Activated CD4-positive, CD25-positive, alpha-beta regulatory T cell (primary cell): ENCODE measurements around the gene TWF2.

Experiments
- DNase-seq, 4 experiments: peaks; one replicate each; lab custom pipeline; 2025; lab: John Stamatoyannopoulos, UW

The TWF2 gene

DNA sequence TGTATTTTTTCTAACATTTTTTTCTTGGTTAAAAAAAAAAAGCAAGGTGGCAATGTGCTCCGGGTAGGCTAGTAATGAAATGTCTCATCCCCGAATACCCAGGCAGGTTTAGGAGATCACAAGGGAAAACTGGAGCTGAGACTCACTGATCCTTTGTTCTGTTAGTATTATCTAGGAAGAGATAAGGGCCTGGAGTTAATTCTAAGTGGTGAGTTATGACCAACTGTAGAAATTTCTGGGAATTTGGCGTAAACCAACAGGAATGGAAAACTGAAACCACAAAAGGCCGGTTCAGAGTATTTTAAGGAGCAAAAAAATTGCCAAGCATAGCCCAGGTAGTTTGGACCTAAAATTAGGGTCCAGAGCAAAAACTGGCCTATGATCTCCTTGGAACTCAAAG is 19.0 kb upstream of the TWF2 start:
- DNase-seq = no peak

DNA sequence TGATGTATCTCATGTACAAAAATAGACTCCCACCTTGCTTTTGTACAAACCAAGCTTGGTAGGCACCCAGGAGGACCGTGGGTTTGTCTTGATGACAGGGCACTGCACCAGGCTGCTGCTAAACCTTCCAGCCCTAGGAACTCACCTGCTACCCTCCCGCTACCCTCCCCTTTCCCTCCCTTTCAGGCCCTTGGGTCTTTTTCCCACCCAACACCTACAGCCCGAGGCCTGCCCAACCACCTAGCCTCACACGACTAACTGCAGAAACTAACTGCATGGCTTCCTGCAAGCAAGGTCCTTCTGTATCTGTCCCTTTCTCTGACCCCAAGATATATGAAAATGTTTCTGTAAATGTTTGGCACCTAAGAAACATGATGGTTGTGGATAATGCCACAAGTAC is 17.7 kb upstream of the TWF2 start:
- no peak for DNase-seq

GRCh38 chr3:52256159-52256558 is 17.2 kb upstream of the TWF2 start:
- no peak for DNase-seq

- DNase-seq = no peak
Observed at GRCh38 chr3:52254608-52255007, 15.7 kb upstream of the TWF2 start.

DNA sequence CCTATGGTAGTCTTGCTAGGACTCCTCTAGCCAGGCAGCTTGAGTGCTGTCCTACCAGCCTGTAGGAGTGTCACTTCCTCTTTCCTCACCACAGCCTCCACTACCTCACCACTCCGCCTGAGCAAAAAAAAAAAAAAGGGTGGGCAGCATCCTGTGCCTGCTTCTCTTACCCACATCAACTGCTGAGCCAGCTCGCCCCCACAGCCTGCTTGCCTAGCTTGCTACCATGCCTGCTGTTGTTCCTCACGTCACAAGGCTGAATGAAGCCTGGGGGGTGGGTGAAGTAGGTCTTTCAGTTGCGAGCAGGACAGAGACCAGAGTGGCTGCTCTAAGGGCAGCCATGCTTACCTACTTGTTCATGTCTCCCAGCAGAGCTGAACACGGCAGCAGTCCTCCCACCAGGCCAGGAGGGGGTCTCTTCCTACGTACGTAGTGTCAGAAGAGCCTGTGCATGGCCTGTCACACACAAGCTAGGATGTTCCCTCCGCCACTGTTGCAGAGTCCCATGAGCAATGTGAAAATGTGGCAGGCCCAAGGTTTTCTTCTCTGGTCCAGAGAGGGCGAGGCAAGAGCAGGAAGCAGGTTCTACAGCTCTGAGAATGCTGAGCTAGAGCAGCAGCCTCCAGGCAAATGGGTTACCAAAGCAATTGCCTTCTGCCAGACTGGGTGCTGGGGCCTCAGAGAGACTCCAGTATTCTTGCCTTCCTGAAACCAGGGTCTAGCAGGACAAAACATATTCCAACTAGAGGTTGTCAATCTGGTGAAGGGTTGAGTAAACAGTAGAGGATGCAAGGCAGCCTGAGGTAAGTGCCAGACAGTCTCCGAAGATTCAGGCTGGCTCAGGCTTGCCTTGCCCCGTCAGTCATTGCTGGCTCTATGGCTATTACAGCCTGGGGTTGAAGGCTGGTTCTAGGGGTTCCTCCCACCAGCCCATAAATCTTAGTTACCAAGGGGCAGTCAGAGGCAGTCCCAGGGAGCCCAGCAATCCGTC is 14.7 kb upstream of the TWF2 start:
- DNase-seq = peak; percentile 32 to 67 (median 51)

GRCh38 chr3:52250122-52250521 is 11.2 kb upstream of the TWF2 start:
- DNase-seq = no peak

DNA sequence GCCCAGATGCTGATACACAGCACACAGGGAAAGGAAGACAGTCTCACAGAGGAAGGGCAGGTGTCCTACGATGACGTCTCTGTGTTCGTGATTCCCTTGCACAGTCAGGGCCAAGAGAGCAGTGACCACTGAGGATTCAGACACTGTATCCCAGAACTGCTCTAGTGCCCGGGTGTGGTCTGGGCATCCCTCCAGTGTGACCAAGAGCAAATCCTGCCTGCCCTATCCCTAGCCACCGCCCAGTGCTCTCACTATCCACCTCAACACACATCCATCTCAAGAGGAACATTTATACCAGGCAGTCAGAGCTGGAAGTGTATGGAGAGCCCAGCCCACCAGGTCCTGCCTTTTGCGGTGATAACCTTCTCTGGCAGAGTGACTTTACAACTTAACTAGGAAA is 10.7 kb upstream of the TWF2 start:
- no peak for DNase-seq

DNA sequence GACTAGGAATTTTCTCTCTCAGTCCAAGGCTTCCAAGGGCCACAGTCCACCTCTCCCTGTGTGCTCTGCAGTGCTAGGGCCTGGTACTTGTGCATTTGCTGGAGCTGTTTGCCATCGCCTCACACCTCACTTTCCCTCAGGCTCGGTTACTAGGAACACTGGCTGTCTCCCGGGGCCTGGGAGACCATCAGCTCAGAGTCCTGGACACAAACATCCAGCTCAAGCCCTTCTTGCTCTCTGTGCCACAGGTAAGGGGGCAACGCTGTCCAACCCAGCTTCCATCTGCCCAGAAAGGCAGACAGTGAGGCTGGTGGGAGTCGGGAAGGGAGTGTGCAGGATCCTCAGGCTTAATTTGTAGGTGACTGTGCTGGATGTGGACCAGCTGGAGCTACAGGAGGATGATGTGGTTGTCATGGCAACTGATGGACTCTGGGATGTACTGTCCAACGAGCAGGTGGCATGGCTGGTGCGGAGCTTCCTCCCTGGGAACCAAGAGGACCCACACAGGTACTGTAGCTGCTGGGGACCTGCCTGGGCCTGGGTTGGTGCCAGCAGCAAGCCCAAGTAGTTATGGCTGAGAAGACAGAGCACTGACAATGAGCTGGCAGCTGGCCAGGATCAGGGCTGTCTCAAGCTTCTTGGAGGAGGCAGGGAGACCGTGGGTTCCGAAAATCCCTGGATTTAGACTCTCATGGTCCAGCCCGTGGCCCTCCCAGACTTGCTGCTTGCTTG is 10.0 kb upstream of the TWF2 start:
- no peak for DNase-seq

DNA sequence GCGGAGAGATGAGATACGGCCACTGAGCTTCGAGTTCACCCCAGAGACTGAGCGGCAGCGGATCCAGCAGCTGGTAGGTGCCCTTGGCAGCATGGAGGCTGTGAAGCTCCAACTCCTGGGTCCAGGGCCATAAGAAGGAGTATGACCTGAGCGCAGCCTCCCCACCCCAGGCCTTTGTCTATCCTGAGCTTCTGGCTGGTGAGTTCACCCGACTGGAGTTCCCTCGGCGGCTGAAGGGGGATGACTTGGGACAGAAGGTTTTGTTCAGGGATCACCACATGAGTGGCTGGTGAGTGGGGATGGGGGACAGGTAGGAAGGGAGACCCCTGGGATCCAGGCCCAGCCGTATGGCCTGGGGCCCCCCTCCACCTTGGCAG is 9.2 kb upstream of the TWF2 start:
- DNase-seq = no peak

- no peak for DNase-seq
Observed at GRCh38 chr3:52247409-52248164, 8.6 kb upstream of the TWF2 start.

GRCh38 chr3:52246728-52247408 is 7.9 kb upstream of the TWF2 start:
- no peak for DNase-seq

DNA sequence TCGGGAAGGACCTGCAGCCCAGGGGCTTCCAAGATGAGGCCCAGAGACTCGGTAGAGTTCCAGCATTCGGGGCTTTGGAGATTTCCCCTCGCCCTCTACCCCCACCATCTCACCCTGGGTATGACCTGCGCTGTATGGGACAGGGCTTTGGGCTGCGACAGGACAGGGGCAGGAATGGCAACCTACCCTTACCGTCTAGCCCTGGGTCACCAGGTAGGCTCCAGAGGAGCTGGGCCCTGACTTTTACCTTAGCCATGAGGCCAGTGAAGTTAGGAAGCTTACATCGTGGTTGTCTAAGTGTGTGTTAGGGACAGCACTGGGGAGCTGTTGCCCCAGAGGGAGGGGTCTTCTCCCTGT is 7.3 kb upstream of the TWF2 start:
- DNase-seq = no peak

DNA sequence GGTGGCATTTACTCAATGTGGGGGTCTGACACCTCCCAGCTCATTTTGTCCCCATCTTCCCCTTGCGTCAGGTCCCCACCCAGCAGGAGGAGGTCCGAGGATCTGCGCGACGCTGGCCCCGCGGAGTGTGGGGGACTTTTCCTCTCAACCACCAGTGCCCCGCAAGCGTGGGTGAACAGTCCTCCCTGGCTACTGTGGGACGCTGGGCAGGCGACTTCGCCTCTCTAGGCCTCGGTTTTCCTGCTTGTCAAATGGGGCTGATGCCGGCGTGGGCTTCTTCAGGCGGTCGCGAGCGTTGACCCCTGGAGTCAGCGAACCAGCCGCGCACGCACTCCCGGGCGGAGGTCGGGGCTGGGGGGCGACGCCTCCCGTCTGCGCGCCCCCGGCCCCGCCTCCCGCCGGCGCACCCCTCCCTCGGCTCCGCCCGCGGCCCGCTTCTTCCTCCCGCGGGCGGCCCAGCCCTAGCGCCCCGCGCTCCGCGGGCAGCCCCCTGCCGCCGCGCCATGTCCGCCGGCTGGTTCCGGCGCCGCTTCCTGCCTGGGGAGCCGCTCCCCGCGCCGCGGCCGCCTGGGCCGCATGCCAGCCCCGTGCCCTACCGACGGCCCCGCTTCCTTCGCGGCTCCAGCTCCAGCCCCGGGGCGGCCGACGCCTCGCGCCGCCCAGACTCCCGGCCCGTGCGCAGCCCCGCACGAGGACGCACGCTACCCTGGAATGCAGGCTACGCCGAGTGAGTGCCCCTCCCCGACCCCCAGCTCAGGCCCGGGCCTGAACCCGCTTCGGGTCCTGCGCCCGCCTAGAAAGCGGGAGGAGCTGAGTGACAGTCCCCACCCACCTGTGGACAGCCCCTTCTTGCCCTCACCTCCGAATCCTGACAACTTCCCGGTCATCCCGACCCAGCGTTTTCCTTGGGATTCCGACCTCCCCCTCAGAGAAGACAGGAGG is 6.6 kb upstream of the TWF2 start, which contains the start of gene PPM1M:
Gene PPM1M (plus strand): TSS at position 438 of the 942 bp plus-strand sequence. CDS start 66 bp downstream, at position 504.
- DNase-seq = peak in 2 of 4 experiments; percentile 49 to 55

DNA sequence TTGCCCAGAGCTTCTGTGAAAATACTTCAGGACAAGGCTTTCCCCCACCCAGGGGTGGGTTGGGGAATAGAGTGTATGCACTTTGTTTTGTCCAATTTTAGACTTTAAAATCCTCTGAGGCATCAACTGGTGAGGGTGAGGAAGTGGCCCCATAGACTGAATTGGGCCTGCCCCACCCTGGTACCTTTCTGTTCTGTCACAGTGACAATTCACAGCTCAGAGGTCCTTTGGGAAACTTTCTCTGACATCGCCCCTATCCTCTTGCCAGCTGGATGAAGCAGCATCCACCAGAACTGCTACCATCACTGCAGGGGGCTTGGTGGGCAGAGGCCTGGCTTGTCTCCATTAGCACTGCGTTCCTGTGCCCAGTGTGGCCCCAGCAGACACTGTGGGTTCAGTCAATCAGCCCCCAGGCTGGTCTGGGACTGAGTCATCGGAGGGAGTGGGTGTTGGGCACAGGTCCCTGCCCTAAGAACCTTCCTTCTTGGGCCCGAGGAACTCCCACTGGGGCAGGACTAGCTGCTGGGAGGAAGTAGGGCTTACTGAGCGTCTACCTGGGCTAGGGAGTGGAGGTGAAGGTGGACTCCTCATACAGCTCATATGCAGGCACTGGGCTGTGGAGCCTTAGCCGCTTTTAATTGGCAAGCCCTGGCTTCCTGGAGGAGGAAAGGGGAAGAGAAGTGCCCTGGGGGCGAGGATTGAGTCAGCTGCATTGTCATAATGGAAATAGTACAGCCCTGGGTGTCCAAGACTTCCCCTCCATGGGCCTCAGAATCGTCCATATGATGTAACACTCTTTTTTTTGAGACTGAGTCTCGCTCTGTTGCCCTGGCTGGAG is 5.1 kb upstream of the TWF2 start:
- DNase-seq = no peak

DNA sequence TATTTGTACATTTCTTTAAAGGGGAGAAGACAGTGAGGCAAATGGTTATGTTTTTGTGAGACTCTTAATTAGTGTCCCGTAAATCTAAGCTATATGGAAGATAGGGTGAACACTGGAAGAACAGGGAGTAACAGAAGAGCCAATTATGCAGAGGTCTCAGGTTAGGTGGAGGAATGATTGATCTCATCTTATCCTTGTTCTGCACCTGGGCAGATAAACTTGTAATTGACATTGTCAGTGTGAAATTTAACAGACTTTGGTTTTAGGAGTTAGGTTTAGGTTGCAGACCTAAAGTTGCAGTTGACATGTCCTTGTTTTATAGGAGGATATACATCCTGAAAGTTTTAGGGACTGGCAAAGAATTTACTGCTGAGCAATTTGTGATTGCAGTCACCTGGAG is 3.1 kb upstream of the TWF2 start:
- no peak for DNase-seq

GRCh38 chr3:52240886-52241370 is 2.0 kb upstream of the TWF2 start:
- DNase-seq = no peak

DNA sequence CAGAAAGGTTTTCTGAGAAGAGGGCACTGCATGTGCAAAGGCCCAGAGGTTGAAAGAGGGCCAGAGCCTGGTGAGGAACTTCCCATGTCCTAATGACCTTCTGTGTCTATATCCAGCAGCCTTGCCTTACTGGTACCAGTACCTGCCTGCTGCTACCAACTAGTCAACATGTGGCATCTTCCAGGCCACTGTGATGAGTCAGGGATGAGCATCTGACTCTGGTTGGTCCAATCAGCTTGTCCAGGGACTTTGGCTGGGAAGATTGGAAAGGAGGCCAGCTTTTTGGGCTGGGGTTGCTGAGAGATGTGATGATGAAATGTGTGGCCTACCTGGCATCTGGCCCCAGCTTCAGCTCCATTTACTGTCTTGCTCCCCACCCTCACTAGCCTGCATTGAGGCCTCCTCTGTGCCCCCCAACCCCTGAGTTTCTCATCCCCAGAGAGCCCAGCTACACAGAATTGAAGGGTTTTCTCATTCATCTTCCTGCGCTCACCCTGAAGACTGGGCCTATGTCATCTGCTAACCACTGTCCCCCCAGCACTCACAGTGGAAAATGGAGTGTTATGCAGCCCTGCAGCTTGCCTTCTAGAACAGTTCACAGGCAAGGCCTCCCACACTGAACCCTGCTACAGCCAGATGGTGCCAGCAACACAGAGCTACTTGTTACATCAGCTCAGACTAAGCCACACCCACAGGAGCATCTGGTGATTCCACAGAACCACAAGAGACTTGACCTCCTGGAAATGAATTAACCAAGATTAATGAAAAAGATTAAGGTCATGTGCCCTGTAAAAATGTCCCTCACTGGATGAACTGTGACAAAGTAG is 1.3 kb upstream of the TWF2 start:
- DNase-seq = peak in 1 of 4 experiments; percentile 24

DNA sequence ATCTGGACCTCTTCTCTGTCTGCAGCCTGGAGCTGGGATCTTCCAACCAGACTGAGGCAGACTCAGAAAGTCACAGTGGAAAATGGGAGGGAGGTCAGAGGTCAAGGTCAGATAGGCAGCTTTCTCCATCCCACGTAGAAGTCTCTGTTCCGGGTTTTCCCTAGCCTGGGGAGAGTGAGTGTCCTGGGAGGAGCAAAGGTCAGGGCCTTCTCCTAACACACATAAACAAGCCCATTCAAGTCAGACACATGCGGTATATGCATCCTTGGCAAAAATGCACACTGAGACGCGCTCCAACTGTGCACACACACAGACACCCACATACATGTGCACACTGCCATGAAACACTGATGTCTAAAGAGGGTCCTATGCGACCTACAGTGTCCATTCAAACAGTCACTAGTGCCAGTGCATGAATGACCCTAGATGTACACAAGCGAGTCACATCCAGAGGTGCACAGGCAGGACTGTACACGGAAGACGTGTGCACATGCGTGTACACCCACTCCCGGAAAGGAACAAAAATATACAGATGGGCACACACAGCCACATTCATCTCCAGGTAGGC is 681 bp downstream of the TWF2 start:
- no peak for DNase-seq
